Hepatocyte (in vitro differentiated cells): ENCODE results near the gene RFX4.
"Not testable (repeated sequence)": the region's sequence is repeated elsewhere in the genome, so short reads cannot be mapped to it uniquely, and the experiment has no call there.

Experiments
- EZH2 ChIP-seq: fragments of 200-600 bp; sonication (generic); IDR thresholded peaks from 2 replicates; pipeline ENCODE4 v1.6.1; 2016; ENCODE audit warnings: antibody characterized with exemption, mild to moderate bottlenecking, borderline replicate concordance
- TF ChIP-seq, protein P1 (sequence below): fragments of 200-600 bp; sonication (generic); IDR thresholded peaks from 2 replicates; pipeline ENCODE4 v1.5.1; 2016; ENCODE audit warnings: antibody characterized with exemption, mild to moderate bottlenecking; ENCODE audit not compliant: poor library complexity

DNA sequence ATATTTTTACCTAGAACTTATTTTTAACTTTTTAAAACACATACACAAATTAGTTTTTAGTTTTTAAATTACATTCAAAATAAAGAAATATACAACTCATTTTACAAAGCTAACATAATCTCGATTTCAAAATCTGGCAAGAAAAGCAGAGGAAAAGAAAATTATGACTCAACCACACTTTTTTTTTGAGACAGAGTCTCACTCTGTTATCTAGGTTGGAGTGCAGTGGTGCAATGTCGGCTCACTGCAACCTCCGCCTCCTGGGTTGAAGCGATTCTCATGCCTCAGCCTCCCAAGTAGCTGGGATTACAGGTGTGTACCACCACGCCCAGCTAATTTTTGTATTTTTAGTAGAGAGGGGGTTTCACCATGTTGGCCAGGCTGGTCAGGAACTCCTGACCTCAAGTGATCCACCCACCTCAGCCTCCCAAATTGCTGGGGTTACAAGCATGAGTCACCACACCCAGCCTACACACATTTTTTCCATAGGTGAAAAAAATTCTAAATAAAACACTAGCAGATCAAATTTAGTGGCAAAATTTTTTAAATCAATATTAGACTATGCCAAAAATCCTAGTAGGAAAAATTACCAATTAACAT lies 143.9 kb downstream of the RFX4 start:
- TF ChIP-seq, protein P1, sequence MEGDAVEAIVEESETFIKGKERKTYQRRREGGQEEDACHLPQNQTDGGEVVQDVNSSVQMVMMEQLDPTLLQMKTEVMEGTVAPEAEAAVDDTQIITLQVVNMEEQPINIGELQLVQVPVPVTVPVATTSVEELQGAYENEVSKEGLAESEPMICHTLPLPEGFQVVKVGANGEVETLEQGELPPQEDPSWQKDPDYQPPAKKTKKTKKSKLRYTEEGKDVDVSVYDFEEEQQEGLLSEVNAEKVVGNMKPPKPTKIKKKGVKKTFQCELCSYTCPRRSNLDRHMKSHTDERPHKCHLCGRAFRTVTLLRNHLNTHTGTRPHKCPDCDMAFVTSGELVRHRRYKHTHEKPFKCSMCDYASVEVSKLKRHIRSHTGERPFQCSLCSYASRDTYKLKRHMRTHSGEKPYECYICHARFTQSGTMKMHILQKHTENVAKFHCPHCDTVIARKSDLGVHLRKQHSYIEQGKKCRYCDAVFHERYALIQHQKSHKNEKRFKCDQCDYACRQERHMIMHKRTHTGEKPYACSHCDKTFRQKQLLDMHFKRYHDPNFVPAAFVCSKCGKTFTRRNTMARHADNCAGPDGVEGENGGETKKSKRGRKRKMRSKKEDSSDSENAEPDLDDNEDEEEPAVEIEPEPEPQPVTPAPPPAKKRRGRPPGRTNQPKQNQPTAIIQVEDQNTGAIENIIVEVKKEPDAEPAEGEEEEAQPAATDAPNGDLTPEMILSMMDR = not testable (repeated sequence)
- TF ChIP-seq EZH2 = not testable (repeated sequence)
